Cardiac septum (tissue), 1 donor: Measurements from ENCODE around the gene FOLH1. TPM values are rescaled to one million over a fixed set of nuclear protein-coding genes. Genes with fewer than 3 reads are reported as not detected.
"Not testable (repeated sequence)": the region's sequence is repeated elsewhere in the genome, so short reads cannot be mapped to it uniquely, and the experiment has no call there.

ENCODE experiments used
- DNase-seq: peaks from one replicate; pipeline ENCODE4 v3.0.0-alpha.2; 2020; ENCODE audit warnings: low spot score
- intact Hi-C: fragments of 100-400 bp; cut with DNase I; formaldehyde crosslinking; loops from one replicate; pipeline ENCODE4 v1.14.0; 2022
- long read RNA-seq: library from polyadenylated mRNA; unstranded; transcript quantifications from one replicate; pipeline ENCODE4 v2.0.0, GENCODE V29; 2021
- total RNA-seq: library from RNA; stranded (reverse); fragmentation: NEBNext Ultra II Directional; extraction: Animal tissue kit (Norgen Biotek cat#: 25700); gene quantifications from one replicate; pipeline ENCODE4 v1.2.1, GENCODE V29; 2021
- donor health status: DM: no; HTN: no; CAD: no.

Gene FOLH1
- total RNA-seq: 0.59 TPM
- long read RNA-seq: 0 reads

GRCh38 chr11:49208006-49208721 lies at the start of gene FOLH1:
FOLH1 (minus strand) TSS chr11:49208602; CDS start chr11:49208409, 193 bp downstream.
- intact Hi-C loops: no loop called here
- no peak for DNase-seq

GRCh38 chr11:49255148-49255547 lies 46.7 kb upstream of the FOLH1 start:
- intact Hi-C loops, DNase-seq: not testable (repeated sequence)

- intact Hi-C loops: not testable (repeated sequence)
Measured at GRCh38 chr11:49251212-49251611, 42.8 kb upstream of the FOLH1 start.

GRCh38 chr11:49250398-49251115 lies 42.2 kb upstream of the FOLH1 start:
- intact Hi-C loops: not testable (repeated sequence)

More at GRCh38 chr11:49251212-49251611, 42.8 kb upstream of the FOLH1 start:
- DNase-seq: not testable (repeated sequence)

GRCh38 chr11:49249363-49249762 lies 41.0 kb upstream of the FOLH1 start:
- intact Hi-C loops, DNase-seq: not testable (repeated sequence)

More at GRCh38 chr11:49250398-49251115, 42.2 kb upstream of the FOLH1 start:
- not testable (repeated sequence) for DNase-seq

- DNase-seq, intact Hi-C loops: not testable (repeated sequence)
Measured at GRCh38 chr11:49233685-49234084, 25.3 kb upstream of the FOLH1 start.

- DNase-seq, intact Hi-C loops: not testable (repeated sequence)
Measured at GRCh38 chr11:49233019-49233418, 24.6 kb upstream of the FOLH1 start.

GRCh38 chr11:49231725-49232124 lies 23.3 kb upstream of the FOLH1 start:
- intact Hi-C loops, DNase-seq: not testable (repeated sequence)

GRCh38 chr11:49230534-49230933 lies 22.1 kb upstream of the FOLH1 start:
- intact Hi-C loops, DNase-seq: not testable (repeated sequence)

- DNase-seq, intact Hi-C loops: not testable (repeated sequence)
Measured at GRCh38 chr11:49230001-49230400, 21.6 kb upstream of the FOLH1 start.

GRCh38 chr11:49229136-49229535 lies 20.7 kb upstream of the FOLH1 start:
- DNase-seq: not testable (repeated sequence)
- intact Hi-C loops: loop anchor here (10.0 kb wide), 1 partner anchor 296 kb away; no protein-coding TSS in a partner anchor

- intact Hi-C loops: loop anchor here (10.0 kb wide), 1 partner anchor 299 kb away; no protein-coding TSS in a partner anchor
- not testable (repeated sequence) for DNase-seq
Measured at GRCh38 chr11:49225255-49225785, 16.9 kb upstream of the FOLH1 start.

GRCh38 chr11:49221112-49221511 lies 12.7 kb upstream of the FOLH1 start:
- intact Hi-C loops: loop anchor here (10.0 kb wide), 1 partner anchor 304 kb away; no protein-coding TSS in a partner anchor

GRCh38 chr11:49213026-49213560 lies 4.7 kb upstream of the FOLH1 start:
- DNase-seq: no peak
- intact Hi-C loops: no loop called here

More at GRCh38 chr11:49221112-49221511, 12.7 kb upstream of the FOLH1 start:
- DNase-seq: no peak

GRCh38 chr11:49206999-49207398 lies 1.4 kb downstream of the FOLH1 start:
- DNase-seq, intact Hi-C loops: not testable (repeated sequence)

GRCh38 chr11:49202287-49202976 lies 6.0 kb downstream of the FOLH1 start:
- intact Hi-C loops: no loop called here
- no peak for DNase-seq

- intact Hi-C loops, DNase-seq: not testable (repeated sequence)
Measured at GRCh38 chr11:49196775-49197174, 11.6 kb downstream of the FOLH1 start.

- DNase-seq, intact Hi-C loops: not testable (repeated sequence)
Measured at GRCh38 chr11:49196002-49196401, 12.4 kb downstream of the FOLH1 start.

- DNase-seq, intact Hi-C loops: not testable (repeated sequence)
Measured at GRCh38 chr11:49190287-49190686, 18.1 kb downstream of the FOLH1 start.
